IPS-NIHi7 (cell line): Measurements from ENCODE around the gene FBXO41.
A peak's percentile ranks its signal among the peaks of the same experiment; 100 is the strongest.

ENCODE experiments used
- DNase-seq: peaks from one replicate; pipeline ENCODE4 v3.0.0; 2012; ENCODE audit warnings: mixed read lengths; ENCODE audit errors: extremely low spot score

FBXO41 gene

DNA sequence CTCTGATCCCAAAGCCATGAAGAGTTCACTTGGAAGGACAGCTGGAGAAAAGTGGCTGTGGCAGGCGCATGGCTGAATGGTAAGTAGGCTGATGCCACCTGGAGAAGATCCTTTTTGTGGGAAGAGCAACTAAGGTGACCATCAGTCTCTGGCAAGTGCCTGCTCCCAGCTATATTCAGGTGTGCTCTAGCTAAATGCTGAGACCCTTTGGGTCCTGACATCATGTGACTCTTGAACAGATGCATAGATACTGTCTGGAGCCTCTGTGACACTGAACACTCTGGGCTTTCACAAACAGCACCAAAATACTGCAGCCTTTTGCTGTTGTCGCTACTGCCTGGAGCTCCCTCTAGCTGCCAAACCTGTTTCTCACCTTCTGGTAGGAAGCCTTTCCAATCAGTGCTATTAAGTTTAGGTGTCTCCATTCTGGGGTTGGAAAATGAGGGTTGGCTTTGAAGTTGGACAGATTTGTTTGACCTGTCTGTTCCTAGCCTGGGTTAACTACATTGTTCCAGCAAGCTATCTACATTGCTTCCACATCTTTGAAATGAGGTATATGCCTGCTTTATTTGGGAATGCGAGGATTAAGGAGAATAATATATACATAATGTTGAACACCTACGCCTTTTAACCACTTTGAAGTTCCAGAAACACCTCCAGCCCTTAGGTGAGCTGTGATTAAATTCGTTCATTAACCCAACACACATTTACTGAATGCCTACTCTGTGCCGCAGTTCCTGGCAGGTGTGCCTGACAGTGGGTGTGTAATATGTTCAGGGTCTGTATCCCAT, 6.0 kb upstream of the FBXO41 start:
- DNase-seq, result peak; percentile 49

GRCh38 chr2:73289304-73289703, 5.0 kb upstream of the FBXO41 start:
- no peak for DNase-seq

GRCh38 chr2:73286134-73286655, 1.9 kb upstream of the FBXO41 start:
- no peak for DNase-seq

GRCh38 chr2:73285159-73285739, 971 bp upstream of the FBXO41 start:
- DNase-seq, result no peak

- peak; percentile 23 for DNase-seq
Measured at GRCh38 chr2:73283545-73284295, 558 bp downstream of the FBXO41 start.

DNA sequence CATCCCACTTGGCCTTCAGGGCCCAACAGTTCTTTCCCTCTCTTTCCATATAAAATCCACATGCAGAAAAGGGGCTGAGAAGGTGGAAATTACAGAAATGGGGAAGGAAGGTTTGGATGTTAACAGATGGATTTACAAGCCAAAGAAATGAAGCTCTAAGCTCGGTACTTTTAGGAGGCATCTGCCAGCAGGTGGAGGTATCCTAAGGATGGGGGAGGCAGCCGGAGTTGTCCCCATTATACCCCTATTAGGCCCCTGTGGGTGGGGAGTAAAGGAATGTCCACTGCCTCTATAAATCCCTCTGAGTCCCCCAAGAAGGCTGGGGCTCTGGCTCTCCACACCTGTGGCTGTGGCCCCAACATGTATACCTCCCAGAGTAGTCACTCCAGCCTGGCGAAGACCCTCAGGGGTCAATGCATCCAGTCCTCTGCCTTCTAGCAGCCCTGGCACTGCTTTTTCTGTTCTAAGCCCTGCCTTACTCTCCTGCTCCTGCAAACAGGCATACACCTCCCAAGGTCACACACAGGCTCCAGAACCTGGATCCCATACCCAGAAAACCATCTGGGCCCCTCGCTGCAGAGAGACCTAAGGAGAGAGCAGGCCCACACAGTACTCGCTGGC, 1.2 kb downstream of the FBXO41 start:
- DNase-seq, result no peak

DNA sequence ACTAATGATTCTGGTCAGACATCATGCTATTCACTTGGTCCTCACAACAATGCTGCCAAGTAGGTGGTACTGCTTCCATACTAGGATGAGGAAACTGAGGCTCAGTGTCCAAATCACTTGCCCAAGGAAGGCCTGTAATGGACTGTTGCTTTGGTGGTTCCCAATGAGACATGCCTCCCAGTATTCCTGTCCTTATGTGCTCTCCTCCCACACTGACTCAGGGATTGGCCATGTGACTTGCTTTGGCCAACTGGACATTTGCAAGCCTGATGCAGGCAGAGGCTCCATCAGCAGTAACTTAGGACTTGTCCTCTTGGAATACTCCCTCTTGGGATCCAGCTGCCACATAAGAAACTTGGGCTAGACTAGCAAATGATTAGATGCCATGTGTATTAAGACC, 3.0 kb downstream of the FBXO41 start:
- no peak for DNase-seq

DNA sequence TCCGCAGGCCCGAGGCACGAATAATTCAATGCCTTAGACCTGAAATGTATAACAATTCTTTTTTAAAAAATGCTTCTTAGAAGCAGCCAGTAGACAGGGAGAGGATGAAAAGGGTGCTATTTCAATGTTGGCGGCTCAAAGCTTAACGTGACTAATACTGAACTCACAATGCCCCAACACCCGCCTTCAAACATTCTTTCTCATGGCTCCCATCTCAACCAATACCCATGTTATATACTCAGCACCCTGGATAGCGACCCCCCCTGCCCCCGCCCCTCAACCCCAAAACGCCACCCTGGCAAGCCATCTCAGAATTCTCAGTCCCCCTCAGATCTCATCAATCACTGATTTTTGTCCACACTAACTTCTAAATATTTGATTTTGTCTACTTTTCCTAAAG, 4.4 kb downstream of the FBXO41 start:
- DNase-seq, result no peak

DNA sequence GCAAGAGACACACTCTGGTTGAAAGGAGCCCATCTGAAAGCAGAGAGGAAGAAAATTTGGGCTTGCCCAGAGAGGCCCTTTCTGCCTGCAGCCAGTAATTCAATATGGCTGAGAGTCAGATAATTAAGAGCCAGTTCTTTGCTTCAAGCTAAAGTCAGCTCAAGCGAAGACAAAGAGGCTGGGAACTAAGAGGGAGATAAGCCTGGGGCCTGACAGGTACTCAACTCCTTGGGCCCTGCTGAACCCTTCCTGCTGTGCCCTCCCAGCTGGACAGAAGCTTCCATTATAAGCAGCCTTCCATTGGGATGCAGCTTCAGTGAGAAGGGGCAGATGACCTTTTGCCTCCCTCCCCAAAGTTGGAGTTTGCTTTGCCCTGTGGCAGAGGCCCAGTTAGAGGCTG, 12.0 kb downstream of the FBXO41 start:
- no peak for DNase-seq

- no peak for DNase-seq
Measured at GRCh38 chr2:73269686-73270465, 14.4 kb downstream of the FBXO41 start.

DNA sequence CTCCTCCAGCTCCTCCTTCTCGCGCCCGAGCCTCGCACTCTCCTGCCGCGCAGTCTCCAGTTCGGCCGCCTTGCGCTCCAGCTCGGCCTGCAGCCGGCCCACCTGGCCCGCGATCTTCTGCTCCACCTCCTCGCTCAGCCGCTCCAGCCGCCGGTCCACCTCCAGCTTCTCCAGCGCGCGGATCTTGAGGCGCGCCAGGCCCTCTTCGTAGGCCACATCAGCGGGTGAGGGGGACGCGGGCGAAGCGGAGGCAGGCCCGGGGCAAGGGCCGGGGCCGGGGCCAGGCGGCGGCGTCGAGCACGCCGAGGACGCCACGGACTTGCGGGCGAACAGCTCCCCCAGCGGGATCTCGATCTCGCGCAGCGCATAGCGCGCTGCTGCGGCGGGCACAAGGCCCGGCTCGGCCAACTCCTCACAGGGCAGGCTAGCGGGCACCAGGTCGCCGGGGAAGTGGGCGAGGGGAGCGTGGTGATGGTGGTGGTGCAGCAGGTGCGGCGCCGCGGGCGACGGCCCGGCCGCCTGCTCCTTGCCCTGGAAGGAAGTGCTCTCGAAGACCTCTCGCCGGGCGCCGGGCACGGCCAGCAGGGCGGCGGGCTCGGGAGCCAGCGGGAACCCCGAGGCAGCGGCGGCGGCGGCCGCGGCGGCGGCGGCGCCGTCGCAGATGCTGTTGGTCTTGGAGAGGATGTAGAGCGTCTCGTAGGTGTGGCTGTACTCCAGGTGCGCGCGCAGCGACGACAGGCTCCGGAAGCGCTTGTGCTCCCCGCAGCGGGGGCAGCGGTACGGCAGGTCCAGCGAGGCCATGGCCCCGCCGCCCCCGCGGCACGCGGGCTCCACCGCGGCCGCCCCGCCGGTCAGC, 15.2 kb downstream of the FBXO41 start:
- peak; percentile 90 for DNase-seq

- no peak for DNase-seq
Measured at GRCh38 chr2:73268366-73268829, 15.9 kb downstream of the FBXO41 start.

DNA sequence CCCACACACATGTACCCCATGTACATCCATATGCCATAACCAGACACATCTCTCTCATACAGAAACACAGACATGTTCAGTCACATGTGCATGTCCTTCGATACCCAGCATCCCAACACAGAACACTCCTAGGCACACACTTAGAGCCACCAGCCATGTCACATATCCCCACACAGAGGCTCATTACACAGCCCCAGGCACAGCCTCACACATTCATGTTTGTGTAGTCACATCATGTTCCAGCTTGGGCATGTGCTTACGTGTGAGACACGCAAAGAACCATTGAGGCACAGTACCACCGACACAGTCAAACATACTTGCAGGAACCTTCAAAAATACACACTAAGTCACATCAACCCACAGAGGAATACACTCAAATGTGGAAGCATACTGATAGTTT, 17.3 kb downstream of the FBXO41 start:
- DNase-seq, result no peak

DNA sequence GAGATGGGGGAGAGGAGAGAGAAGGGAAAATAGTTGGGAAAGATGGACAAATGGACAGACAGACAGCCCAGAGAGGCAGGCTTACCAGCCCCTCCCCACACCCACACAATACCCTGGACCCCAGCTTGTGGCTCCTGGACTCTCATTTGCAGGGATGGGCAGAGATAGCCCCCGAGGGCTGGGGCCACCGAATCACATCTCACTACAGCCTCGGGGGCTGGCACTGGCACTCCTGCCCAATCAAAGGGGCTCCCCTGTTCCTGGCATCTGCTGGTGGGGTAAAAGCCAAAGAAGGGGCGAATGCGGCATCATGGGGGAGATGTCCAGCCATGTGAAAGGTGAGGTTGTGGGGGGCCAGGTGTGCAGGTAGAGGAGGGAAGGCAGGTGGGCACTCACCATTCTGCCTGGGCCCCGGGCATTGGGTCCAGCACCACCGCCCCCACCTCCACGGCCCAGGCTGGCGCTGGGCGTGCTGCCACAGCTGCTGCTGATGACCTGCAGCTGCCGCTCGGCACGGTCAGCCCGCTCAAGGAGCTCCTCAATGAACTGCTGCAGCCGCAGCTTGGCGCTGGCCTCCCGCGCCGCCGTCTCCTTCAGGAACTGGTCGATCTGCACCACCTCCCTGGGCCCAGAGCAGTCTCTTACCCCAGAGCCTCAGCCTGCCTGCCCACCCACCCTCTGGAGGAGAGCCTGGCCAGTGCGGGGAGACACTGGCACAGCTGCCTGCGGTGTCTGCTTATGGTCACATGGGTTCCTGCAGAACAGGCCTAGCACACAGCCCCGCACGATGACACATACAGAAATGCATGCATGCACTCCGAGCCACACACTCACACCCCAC, 18.0 kb downstream of the FBXO41 start:
- DNase-seq, result no peak

DNA sequence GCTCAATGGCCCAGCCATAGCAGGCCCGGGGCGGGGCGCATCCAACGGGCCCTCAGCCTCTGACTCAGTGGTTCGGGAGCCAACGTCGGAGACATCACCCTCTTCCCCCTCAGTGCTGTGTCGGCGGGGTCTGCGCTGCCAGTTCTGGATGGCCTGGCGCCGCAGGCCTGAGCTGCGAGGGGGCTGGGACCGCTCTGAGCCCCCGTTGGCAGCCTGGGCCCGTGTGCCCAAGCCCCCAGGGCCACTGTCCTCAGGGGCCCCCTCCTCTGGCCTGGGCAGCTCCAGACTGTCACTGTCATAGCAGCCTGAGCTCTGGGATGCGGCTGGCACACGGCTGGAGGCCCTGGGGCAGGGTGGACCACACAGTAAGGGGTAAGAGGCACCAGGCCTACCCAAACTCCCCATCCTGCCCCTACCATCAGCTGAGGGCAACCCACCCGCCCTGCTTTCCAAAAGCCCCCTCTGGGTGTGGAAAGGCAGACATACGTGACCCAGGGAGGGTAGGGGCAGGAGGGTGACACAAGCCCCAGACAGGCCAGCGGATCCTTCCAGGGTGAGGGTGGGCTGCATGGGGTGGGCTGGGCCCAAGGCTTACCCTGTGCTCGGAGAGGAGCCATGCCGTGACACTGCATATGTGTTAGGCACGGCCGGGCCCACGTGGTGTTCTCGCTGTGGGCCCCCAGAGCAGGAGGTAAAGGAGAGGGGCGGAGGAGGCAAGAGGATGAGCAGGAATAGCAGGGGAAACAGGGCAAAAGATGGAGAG, 18.8 kb downstream of the FBXO41 start:
- DNase-seq, result no peak

- no peak for DNase-seq
Measured at GRCh38 chr2:73264783-73265182, 19.5 kb downstream of the FBXO41 start.

DNA sequence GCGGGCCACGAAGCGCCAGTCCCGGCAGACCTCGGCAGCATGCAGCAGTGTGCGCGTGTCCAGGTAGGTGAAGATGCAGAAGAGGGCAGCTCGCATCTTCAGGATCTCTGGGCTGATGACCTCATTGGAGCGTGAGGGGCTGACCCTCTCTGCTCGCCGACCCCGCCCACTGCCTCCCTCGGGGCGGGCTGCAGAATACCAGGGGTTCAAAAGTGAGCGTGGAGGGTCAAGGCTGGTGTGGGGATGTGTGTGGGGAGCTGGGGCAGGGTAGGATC, 20.0 kb downstream of the FBXO41 start:
- no peak for DNase-seq

- no peak for DNase-seq
Measured at GRCh38 chr2:73263540-73264331, 20.5 kb downstream of the FBXO41 start.
